HL-60/S4 treated with retinoic acid at 250 ng/mL for 4 days and 3 days (cell line): ENCODE results near the gene TMBIM4.
"Not testable (repeated sequence)": the region's sequence is repeated elsewhere in the genome, so short reads cannot be mapped to it uniquely, and the experiment has no call there.

ENCODE experiments used
- in situ Hi-C: fragments of 300-500 bp; cut with MboI; formaldehyde crosslinking; loops from 2 replicates; pipeline ENCODE4 v1.7.0; 2022; ENCODE audit warnings: low sequenced_read_pairs

TMBIM4 gene

GRCh38 chr12:66169221-66170170, at the start of gene TMBIM4:
Gene TMBIM4 (minus strand): TSS chr12:66169996. CDS start chr12:66169951, 45 bp downstream.
- in situ Hi-C loops: no loop called here

DNA sequence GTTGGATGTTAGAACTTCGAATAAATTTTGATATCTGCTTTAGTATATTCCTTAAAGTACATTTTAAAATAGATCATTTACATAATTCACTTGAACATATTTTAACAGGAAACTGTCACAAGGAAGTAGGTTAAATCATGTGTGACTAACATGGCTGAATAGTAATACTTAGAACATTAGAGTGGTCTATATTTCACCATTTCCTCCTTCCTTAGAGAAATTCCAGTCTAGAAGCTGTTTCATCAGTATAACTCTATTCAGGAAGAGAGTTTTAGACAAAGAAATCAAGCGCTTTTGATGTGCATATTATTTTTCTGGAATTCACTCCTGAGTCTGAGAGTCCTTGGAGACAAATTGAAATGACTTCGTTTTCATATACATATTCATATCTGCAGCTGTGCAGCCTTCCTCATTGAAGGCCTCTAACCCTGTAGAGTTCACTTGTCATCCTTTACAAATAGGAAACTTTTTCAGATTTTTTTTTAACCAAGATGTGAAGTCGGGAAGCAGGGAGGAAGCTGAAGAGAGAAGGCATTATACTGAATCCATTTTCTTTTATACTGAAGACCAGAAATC, 47.6 kb upstream of the TMBIM4 start:
- in situ Hi-C loops: no loop called here

DNA sequence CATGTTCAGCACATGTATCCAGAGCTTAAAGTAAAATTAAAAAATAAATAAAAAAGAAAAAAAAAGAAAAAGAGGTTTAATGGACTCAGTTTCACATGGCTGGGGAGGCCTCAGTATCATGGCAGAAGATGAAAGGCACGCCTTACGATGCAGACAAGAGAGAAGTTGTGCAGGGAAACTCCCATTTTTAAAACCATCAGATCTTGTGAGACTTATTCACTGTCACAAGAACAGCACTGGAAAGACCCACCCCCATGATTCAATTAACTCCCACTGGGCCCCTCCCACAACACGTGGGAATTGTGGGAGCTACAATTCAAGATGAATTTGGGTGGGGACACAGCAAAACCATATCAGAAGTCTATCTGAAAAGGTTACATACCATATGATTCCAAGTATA, 43.2 kb upstream of the TMBIM4 start:
- in situ Hi-C loops: not testable (repeated sequence)

DNA sequence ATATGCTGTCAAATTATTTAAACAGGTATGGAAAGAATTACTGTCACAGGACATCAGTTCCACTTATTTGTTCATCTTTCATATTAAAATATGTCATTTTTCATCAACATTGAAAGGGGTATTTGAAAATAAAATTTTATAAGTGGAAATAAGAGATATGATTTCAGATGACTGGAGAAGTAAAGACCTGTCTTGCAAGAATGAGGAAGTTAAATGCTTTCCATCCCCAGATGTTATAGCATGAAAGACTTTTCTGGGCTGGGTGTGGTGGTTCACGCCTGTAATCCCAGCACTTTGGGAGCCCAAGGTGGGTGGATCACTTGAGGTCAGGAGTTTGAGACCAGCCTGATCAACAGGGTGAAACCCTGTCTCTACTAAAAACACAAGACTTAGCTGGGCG, 41.8 kb upstream of the TMBIM4 start:
- in situ Hi-C loops: not testable (repeated sequence)

DNA sequence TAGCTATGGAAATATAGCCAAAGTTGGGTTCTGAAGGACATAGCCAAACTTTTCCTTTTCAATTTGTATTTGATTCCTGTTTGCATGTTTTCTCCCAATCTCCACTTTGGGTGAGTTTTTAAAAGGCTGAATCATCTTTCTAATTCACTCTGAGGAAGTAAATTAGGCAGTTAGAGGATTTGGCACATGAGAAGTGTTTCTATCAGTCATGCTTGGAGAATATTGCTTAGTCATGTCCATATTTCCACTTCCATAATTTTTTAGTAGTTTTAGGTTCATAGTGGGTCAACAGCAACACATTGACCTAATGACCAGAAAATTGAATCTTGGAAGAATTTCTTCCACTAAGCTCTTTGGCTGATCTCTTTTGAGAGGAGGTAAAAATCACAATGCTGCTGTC, 41.0 kb upstream of the TMBIM4 start:
- in situ Hi-C loops: no loop called here

DNA sequence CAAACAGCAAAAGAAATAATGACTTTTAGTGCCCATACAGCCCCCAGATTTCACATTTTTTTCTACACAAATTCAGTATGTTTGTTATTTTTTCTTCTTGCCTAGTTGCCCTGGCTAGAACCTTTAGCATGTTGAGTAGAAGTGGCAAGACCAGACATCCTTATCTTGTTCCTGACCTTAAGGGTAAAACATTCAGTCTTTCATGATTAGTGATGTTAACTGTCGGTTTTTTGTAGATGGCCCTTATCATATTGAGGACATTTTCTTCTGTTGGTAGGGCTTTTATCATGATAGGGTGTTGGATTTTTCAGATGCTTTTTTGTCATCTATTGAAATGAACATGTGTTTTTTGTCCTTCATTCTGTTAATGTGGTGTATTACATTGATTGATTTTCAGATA, 36.3 kb upstream of the TMBIM4 start:
- in situ Hi-C loops: no loop called here

DNA sequence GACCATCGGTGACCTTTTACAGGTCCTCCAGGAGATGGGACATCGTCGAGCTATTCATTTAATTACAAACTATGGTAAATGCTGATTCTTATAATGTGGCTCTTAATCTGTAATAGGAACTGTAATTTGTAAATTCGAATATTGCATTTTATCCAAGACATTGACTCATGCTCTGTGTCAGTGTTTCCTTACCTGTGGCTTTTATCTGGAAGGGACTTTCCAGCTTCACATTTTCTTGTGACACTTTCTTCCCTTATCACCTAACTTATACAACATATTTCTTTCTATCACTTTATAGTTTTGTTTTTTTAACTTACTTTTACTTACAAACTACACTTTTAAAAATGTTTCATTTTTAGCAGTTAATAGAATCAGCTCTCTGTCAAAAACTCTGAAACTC, 34.0 kb upstream of the TMBIM4 start:
- in situ Hi-C loops: no loop called here

GRCh38 chr12:66199831-66200509, 30.2 kb upstream of the TMBIM4 start:
- in situ Hi-C loops: no loop called here

GRCh38 chr12:66199141-66199540, 29.3 kb upstream of the TMBIM4 start:
- in situ Hi-C loops: no loop called here

DNA sequence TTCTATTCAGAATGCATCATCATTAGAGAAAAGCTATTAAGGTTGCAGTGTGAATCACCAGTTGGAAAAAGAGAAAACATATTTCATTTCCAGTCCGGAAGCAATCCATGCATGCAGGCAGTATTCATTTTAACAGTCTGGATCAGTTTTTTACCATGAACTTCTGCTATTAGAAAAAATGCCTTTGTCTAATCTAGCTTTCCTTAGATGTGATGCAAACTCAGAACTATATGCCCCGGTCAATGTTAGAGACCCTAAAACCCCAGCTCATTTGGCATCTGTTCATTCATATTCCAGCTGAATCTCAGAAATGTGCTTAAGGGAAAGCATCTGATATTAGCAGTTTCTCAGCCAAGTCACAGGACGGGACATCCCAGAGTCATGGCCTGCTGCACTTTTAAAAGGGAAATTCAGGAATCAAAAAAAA, 27.7 kb upstream of the TMBIM4 start:
- in situ Hi-C loops: no loop called here

- in situ Hi-C loops: no loop called here
These were observed 27.0 kb upstream of the TMBIM4 start for GRCh38 chr12:66196806-66197205.

- in situ Hi-C loops: no loop called here
These were observed 25.4 kb upstream of the TMBIM4 start for GRCh38 chr12:66195242-66195641.

- in situ Hi-C loops: no loop called here
These were observed 24.3 kb upstream of the TMBIM4 start for GRCh38 chr12:66194122-66194521.

DNA sequence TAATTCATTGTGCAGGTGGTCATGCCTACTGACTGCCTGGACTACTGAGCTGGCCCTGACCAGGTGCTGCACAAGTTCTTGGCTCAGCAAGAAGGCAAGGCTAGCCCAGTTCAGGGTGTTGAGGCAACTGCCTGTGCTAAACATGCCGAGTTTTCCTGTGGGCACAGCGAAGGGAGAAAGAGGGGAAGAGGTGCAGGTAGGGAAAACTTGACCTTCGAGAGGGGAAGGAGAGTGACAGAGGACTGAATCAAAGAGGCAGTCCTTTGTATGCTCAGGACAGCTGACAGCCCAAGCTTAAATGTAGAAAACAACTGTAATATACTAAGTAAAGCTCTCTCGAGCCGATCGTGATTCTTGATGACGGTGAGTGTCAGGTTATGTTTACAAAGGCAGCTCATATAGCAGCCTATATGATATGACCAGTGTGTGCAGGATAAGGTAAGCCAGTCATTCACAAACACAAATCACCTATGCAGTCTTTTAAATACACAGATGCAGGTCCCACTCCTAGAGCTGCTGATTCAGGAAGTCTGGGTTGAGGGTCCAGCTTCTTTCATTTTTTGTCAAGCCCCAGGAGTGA, 21.8 kb upstream of the TMBIM4 start:
- in situ Hi-C loops: no loop called here

GRCh38 chr12:66190519-66191370, 20.9 kb upstream of the TMBIM4 start:
- in situ Hi-C loops: no loop called here

GRCh38 chr12:66189889-66190288, 20.1 kb upstream of the TMBIM4 start:
- in situ Hi-C loops: no loop called here

GRCh38 chr12:66189486-66189843, 19.7 kb upstream of the TMBIM4 start:
- in situ Hi-C loops: no loop called here

DNA sequence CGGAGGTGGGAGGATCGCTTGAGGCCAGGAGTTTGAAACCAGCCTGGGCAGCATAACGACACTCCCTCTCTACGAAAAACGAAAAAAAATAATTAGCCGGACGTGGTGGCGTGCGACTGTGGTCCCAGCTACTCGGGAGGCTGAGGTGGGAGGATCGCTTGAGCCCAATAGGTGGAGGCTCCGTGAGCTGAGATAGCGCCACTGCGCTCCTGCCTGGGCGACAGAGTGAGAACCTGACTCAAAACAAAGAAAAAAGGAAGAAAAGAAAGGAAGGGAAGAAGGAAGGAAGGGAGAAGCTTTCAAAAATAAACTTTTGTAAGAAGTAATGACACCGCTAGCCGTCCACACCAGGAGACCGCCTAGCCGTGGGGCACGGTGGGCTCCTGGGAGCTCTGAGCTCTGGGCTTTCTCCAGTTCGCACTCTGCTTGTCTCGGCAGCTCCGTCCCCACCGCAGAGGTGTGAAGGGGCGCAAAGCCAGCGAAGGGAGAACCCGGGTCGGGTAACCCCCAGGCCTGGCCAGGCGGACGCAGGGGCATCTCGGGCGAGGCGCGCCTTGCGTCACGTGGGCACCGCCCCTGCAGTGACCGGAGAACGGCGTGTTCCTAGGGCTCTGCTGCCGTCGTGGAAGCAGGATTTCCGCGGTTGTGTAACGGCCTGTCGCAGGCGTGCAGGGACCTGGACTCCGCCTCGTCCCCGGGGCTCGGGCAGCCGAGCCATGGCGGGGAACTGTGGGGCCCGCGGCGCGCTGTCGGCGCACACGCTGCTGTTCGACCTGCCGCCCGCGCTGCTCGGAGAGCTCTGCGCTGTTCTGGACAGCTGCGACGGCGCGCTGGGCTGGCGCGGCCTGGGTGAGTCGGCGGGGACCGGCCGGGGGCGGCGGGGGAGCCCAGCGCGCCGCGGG, 19.0 kb upstream of the TMBIM4 start, which contains the start of gene IRAK3:
Gene IRAK3, plus strand, starts transcription at position 631 of the 902 bp plus-strand sequence. Its CDS starts 86 bp downstream, at position 717.
- in situ Hi-C loops: no loop called here

DNA sequence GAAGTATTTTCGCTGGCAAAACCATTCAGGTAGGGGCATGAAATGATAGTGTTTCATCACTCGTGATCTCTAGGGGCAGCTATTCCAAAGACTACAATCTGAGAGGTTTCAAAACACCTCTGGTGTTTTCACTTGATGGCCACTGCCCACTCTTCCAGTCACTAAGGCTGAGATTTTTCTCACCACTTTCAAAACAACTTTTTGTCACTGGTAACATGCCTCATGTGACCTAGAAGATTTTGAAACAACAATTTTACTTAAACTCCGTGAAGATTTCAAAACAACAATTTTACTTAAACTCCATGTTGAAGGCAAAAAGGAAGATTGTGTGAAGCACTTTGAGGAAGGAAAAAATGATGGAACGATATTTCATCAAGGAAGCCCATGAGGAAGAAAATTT, 18.0 kb upstream of the TMBIM4 start:
- in situ Hi-C loops: no loop called here
